Measurements from ENCODE around the gene KIF17.

Gene KIF17

DNA sequence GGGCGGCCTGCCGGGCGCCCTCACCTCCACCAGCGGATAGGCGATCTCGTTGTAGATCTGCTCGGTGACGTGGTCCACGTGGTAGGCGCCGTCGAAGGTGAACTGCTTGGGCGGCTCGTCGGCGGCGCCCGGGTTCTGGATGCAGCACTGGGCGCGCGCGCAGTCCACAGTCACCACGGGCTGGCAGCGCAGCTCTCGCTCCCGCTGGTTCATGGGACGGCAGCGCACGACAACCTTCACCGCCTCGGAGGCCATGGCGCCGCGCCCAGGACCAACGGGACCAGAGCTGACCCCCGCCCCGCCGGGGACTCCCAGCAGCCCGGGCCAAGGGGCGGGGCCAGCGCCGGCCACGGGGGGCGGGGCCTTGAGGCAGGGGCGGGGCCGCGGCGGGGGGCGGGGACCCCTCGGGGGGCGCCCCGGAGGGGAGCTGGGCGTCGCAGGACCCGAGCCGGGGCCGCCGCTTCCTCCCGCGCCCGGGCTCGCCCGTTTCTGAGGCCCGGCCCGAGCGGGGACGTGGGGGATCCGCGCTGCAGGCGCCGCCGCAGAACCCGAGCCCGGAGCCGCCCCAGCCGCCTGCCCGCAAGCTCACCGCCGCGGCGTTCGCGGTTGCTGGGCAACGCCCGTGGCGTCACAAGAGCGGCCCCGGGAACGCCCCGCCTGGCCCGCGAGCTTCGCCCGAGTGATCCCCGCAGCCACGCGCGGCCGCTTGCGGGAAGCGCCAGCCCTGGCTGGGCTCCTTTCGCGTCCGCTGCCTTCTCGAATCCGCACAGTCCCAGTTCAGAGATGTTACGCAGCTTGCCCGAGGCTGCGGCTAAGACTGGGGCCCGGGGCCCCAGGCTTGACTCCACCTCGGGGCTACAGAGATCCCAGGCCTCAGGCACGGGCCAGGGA, at the start of gene KIF17:
Gene KIF17 (minus strand): TSS at position 556 of the 891 bp plus-strand sequence. CDS start 301 bp downstream, at position 255.
- peak; percentile 59 for DNase-seq (ENCODE audit: low spot score)

DNA sequence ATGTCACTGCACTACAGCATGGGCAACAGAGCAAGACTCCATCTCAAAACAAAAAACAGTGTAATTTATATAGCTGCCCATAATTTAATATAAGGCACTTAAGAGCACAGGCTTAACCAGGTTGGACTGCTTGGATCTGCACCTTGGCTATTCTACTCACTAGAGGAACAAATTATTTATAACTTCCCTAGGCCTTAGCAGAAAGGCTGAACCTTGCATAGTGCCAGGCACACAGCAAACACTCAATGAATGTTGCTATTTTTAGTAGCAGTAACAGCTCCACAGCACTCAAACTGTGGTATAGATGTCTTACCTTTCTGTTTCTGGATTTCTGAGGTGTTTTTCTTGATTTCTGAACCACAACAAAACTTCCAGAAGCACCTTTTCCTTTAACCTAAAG, 49.5 kb upstream of the KIF17 start:
- DNase-seq (ENCODE audit: low spot score): no peak

GRCh38 chr1:20763417-20763816, 45.6 kb upstream of the KIF17 start:
- DNase-seq (ENCODE audit: low spot score): no peak

DNA sequence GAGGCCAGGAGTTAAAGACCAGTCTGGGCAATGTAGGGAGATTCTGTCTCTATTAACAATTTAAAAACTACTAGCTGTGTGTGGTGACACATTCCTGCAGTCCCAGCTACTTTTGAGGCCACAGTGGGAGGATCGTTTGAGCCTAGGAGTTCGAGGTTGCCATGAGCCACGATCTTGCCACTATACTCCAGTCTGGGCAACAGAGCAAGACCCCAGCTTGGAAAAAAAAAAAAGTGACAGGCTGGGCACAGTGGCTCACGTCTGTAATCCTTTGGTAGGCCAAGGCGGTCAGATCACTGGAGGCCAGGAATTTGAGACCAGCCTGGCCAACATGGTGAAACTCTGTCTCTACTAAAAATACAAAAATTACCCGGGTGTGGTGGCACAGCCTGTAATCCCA, 42.5 kb upstream of the KIF17 start:
- no peak for DNase-seq (ENCODE audit: low spot score)

- DNase-seq (ENCODE audit: low spot score): no peak
These were observed 35.8 kb upstream of the KIF17 start for GRCh38 chr1:20753589-20753988.

GRCh38 chr1:20751462-20751990, 33.7 kb upstream of the KIF17 start:
- DNase-seq (ENCODE audit: low spot score): no peak

DNA sequence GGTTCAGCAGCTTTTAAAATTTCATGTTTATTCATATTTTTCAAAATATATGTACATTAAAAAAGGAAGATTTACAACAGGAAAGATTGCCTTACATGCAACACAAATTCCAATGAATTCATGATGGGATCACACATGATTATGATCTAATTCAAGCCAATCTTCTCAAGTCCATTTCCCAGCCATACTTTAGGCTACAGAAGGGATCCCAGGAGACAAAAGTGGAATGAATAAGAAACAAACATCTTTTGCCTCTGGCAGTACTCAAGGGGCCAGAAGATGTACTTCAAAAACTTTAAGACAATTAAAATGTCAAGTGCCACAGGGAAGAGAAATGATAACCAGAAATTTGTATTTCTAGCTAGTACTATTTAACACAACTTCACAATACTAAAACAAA, 24.9 kb upstream of the KIF17 start:
- no peak for DNase-seq (ENCODE audit: low spot score)

DNA sequence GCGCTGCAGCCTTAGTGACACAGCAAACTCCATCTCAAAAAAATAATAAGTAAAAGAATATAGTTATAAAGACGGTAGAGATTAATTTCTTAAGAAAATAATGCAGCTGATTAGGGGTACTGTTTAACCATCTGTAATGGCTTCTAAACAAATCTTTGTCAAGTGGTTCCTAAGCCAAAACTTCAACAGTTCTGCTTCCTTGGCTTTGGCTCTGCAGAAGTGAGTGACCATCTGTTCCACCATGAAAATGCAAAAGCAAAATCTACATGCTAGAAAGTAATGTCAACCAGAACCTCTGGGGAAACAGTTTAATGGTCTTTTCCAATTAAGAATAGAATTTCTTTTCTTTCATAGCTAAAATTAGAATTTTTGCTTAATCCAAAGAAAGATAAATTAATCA, 23.0 kb upstream of the KIF17 start:
- no peak for DNase-seq (ENCODE audit: low spot score)

GRCh38 chr1:20739225-20739624, 21.4 kb upstream of the KIF17 start:
- DNase-seq (ENCODE audit: low spot score): no peak

- DNase-seq (ENCODE audit: low spot score): no peak
These were observed 17.8 kb upstream of the KIF17 start for GRCh38 chr1:20735581-20736111.

- no peak for DNase-seq (ENCODE audit: low spot score)
These were observed 15.7 kb upstream of the KIF17 start for GRCh38 chr1:20733360-20733975.

- peak; percentile 79 for DNase-seq (ENCODE audit: low spot score)
These were observed 15.0 kb upstream of the KIF17 start, which contains the start of gene SH2D5 for GRCh38 chr1:20732588-20733359. TSS of gene SH2D5 (minus strand) at chr1:20732703. CDS start at chr1:20728044, 4,659 bp downstream.

DNA sequence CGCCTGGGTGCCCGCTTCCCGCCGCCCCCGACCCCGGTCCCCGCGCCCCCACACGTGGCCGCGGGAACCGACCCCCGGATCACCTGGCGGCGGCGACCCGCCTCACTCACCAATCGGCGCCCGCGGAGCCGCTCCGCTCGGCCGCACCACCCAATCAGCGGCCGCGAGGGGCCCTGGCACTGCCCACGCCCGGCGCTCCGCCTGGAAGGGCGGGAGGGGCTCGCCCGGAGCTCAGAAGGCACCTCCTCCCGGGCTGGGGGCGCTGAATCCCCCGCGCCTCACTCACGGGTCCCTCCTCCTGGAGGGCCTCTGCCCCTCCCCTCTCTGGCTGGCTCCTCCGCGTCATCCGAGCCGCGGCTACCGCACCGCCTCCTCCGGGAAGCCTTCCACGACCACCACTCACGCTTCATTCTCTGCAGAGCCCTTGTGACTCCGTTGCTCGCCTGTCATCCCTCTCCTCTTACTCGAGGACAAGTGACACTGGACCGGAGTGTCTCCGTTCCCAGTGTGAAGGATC, 14.3 kb upstream of the KIF17 start:
- DNase-seq (ENCODE audit: low spot score): peak; percentile 47

GRCh38 chr1:20731057-20731991, 13.5 kb upstream of the KIF17 start:
- no peak for DNase-seq (ENCODE audit: low spot score)

- DNase-seq (ENCODE audit: low spot score): no peak
These were observed 12.9 kb upstream of the KIF17 start for GRCh38 chr1:20730690-20731056.

DNA sequence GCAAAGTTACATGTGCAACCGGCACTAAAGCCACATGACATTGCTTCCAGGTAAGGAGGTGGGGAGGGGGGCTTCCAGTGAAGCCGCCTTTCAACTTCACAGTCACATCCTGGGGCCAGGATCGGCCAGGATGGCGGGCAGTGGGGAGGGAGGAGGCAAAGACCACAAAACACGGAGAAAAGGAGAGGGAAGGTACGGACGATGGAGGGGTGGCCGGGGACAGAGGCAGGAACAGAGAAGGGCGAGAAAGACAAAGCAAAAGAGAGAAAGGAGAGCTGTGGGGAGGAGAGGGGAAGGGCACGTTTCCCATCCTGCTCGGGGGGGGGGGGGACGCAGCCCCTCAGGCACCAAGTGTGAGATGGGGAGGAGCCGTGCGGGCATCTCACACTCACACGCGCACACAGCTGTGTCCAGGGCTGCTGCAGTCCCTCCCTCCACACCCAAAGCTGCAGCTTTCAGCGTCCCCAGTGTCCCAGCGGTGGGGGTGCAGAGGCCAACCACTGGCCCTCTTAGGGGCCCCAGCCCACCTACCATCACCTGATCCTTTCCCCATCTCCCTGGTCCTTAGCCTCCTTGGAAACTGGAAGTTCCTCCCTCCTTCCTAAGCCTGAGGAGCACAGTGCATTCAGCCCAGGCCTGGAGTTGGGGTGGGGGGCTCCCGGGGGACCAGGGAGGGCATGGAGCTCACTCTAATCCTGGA, 12.3 kb upstream of the KIF17 start:
- DNase-seq (ENCODE audit: low spot score): no peak

- DNase-seq (ENCODE audit: low spot score): no peak
These were observed 11.5 kb upstream of the KIF17 start for GRCh38 chr1:20729155-20729931.

GRCh38 chr1:20728371-20729154, 10.8 kb upstream of the KIF17 start:
- DNase-seq (ENCODE audit: low spot score): no peak

Measured in CD4-positive, alpha-beta T cell treated with Interleukin-2 at 100 ng/mL for 4 hours (primary cell).